SK-N-SH treated with all-trans-retinoic acid at 6 μM for 48 hours (cell line): ENCODE measurements around the gene SYNDIG1.

Experiments used
- ATAC-seq: fragments of 200-7000 bp; cut with Tn5 transposase; 3 replicates; pipeline ENCODE4 v1.9.1; 2020; ENCODE audit warnings: mild to moderate bottlenecking, moderate library complexity
- ARNTL ChIP-seq: fragments of 450-650 bp; formaldehyde crosslinking; IDR thresholded peaks from 2 replicates; pipeline ENCODE4 v1.5.0; 2020; ENCODE audit warnings: low read depth, mild to moderate bottlenecking, moderate library complexity, borderline replicate concordance
- BACH2 ChIP-seq: fragments of 250-450 bp; sonication (Bioruptor Pico); IDR thresholded peaks from 2 replicates; pipeline ENCODE4 v1.9.0; 2021; ENCODE audit warnings: mild to moderate bottlenecking, borderline replicate concordance
- CREB5 ChIP-seq: fragments of 250-450 bp; sonication (Bioruptor Pico); IDR thresholded peaks from 2 replicates; pipeline ENCODE4 v1.5.1; 2020; ENCODE audit warnings: low read depth, mild to moderate bottlenecking, moderate library complexity
- CSDC2 ChIP-seq: fragments of 250-450 bp; sonication (Bioruptor Pico); IDR thresholded peaks from 2 replicates; pipeline ENCODE4 v1.5.0; 2020; ENCODE audit warnings: mild to moderate bottlenecking, moderate library complexity
- CSRNP3 ChIP-seq: fragments of 250-450 bp; sonication (Bioruptor Pico); IDR thresholded peaks from 2 replicates; pipeline ENCODE4 v1.5.1; 2021; ENCODE audit warnings: mild to moderate bottlenecking, moderate library complexity
- ESRRG ChIP-seq: fragments of 250-450 bp; sonication (Bioruptor Pico); IDR thresholded peaks from 2 replicates; pipeline ENCODE4 v1.6.1; 2021; ENCODE audit warnings: mild to moderate bottlenecking
- GLIS3 ChIP-seq: fragments of 250-450 bp; sonication (Bioruptor Pico); IDR thresholded peaks from 2 replicates; pipeline ENCODE4 v1.5.0; 2020; ENCODE audit warnings: mild to moderate bottlenecking, moderate library complexity
- ISL1 ChIP-seq: fragments of 250-450 bp; sonication (Bioruptor Pico); IDR thresholded peaks from 2 replicates; pipeline ENCODE4 v2.1.2; 2022; ENCODE audit warnings: mild to moderate bottlenecking, moderate library complexity
- OSR1 ChIP-seq: fragments of 250-450 bp; sonication (Bioruptor Pico); IDR thresholded peaks from 2 replicates; pipeline ENCODE4 v1.8.0; 2022; ENCODE audit warnings: moderate library complexity, mild to moderate bottlenecking, inconsistent platforms
- PATZ1 ChIP-seq: fragments of 250-450 bp; sonication (Bioruptor Pico); IDR thresholded peaks from 2 replicates; pipeline ENCODE4 v1.8.0; 2020; ENCODE audit warnings: mild to moderate bottlenecking, moderate library complexity, borderline replicate concordance
- POU6F1 ChIP-seq: fragments of 250-450 bp; sonication (Bioruptor Pico); IDR thresholded peaks from 2 replicates; pipeline ENCODE4 v1.8.0; 2021; ENCODE audit warnings: low read depth, mild to moderate bottlenecking, moderate library complexity, borderline replicate concordance
- PPARA ChIP-seq: fragments of 250-450 bp; sonication (Bioruptor Pico); IDR thresholded peaks from 2 replicates; pipeline ENCODE4 v1.5.0; 2020; ENCODE audit warnings: mild to moderate bottlenecking, borderline replicate concordance
- RARB ChIP-seq: fragments of 250-450 bp; sonication (Bioruptor Pico); IDR thresholded peaks from 2 replicates; pipeline ENCODE4 v1.8.0; 2021; ENCODE audit warnings: mild to moderate bottlenecking, moderate library complexity
- SNAI2 ChIP-seq: fragments of 250-450 bp; sonication (Bioruptor Pico); IDR thresholded peaks from 2 replicates; pipeline ENCODE4 v1.5.0; 2020; ENCODE audit warnings: mild to moderate bottlenecking, moderate library complexity
- TCF4 ChIP-seq: fragments of 250-450 bp; sonication (Bioruptor Pico); IDR thresholded peaks from 2 replicates; pipeline ENCODE4 v1.8.0; 2021; ENCODE audit warnings: mild to moderate bottlenecking, moderate library complexity, borderline replicate concordance
- ZC3H10 ChIP-seq: fragments of 250-450 bp; sonication (Bioruptor Pico); IDR thresholded peaks from 2 replicates; pipeline ENCODE4 v1.5.1; 2021; ENCODE audit warnings: mild to moderate bottlenecking, moderate library complexity
- ZFP3 ChIP-seq: fragments of 250-450 bp; sonication (Bioruptor Pico); IDR thresholded peaks from 2 replicates; pipeline ENCODE4 v1.5.0; 2020; ENCODE audit warnings: mild to moderate bottlenecking, moderate library complexity
- ZFP30 ChIP-seq: fragments of 450-650 bp; formaldehyde crosslinking; IDR thresholded peaks from 2 replicates; pipeline ENCODE4 v1.5.0; 2022; ENCODE audit warnings: mild to moderate bottlenecking, moderate library complexity
- ZNF565 ChIP-seq: fragments of 450-650 bp; formaldehyde crosslinking; conservative IDR thresholded peaks from 2 replicates; pipeline ENCODE4 v1.5.0; 2020; ENCODE audit warnings: low read depth, mild to moderate bottlenecking, moderate library complexity
- ZNF70 ChIP-seq: fragments of 450-650 bp; formaldehyde crosslinking; IDR thresholded peaks from 2 replicates; pipeline ENCODE4 v1.5.0; 2020; ENCODE audit warnings: mild to moderate bottlenecking, moderate library complexity
- ZNF8 ChIP-seq: fragments of 450-650 bp; formaldehyde crosslinking; IDR thresholded peaks from 2 replicates; pipeline ENCODE4 v1.5.0; 2020; ENCODE audit warnings: mild to moderate bottlenecking, moderate library complexity
- TF ChIP-seq, protein P1 (sequence below): fragments of 250-450 bp; sonication (Bioruptor Pico); IDR thresholded peaks from 2 replicates; pipeline ENCODE4 v1.5.0; 2020; ENCODE audit warnings: mild to moderate bottlenecking, moderate library complexity

The SYNDIG1 gene

DNA sequence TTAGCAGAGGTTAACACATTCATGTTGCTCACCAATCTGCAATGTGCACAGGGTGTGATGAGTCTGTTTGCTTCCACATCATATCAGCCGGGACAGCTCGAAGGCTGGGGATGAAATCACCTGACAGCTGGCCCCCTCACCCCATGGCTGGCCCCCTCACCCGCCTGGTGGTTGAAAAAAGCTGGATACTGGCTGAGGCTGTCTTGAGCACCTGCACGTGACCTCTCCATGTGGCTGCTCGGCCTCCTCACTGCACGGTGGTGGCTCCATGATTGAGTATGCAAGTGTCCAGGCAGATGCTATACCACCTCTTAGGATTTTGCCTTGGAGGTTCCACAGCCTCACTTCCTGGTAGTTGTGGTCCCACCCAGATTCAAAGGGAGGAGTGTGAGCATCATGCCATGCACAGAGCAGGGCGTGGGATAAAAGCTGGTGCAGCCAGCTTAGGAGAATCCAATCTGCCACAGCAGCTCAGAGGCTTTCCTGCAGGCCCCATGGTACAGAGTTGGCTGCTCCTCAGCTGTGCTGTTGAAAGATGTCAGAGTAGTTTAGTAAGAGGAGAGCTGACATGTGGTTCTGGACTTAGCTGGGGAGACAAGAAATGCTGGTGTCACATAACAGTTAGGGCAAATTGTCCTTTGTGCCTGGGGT lies 29.6 kb upstream of the SYNDIG1 start:
- no peak for ATAC-seq
- TF ChIP-seq ZNF8 (CRISPR knock-in tag) (no peak), POU6F1 (CRISPR knock-in tag) (no peak), ARNTL (CRISPR knock-in tag) (no peak), CSDC2 (CRISPR knock-in tag) (no peak), ZNF70 (CRISPR knock-in tag) (no peak), RARB (CRISPR knock-in tag) (no peak), ISL1 (CRISPR knock-in tag) (no peak), SNAI2 (no peak), CSRNP3 (CRISPR knock-in tag) (no peak), BACH2 (CRISPR knock-in tag) (no peak), ESRRG (no peak)
- TF ChIP-seq, protein P1, sequence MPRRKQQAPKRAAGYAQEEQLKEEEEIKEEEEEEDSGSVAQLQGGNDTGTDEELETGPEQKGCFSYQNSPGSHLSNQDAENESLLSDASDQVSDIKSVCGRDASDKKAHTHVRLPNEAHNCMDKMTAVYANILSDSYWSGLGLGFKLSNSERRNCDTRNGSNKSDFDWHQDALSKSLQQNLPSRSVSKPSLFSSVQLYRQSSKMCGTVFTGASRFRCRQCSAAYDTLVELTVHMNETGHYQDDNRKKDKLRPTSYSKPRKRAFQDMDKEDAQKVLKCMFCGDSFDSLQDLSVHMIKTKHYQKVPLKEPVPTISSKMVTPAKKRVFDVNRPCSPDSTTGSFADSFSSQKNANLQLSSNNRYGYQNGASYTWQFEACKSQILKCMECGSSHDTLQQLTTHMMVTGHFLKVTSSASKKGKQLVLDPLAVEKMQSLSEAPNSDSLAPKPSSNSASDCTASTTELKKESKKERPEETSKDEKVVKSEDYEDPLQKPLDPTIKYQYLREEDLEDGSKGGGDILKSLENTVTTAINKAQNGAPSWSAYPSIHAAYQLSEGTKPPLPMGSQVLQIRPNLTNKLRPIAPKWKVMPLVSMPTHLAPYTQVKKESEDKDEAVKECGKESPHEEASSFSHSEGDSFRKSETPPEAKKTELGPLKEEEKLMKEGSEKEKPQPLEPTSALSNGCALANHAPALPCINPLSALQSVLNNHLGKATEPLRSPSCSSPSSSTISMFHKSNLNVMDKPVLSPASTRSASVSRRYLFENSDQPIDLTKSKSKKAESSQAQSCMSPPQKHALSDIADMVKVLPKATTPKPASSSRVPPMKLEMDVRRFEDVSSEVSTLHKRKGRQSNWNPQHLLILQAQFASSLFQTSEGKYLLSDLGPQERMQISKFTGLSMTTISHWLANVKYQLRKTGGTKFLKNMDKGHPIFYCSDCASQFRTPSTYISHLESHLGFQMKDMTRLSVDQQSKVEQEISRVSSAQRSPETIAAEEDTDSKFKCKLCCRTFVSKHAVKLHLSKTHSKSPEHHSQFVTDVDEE (CRISPR knock-in tag): no peak

GRCh38 chr20:24441661-24442060 lies 27.8 kb upstream of the SYNDIG1 start:
- TF ChIP-seq PPARA (CRISPR knock-in tag): no peak
- no peak for TF ChIP-seq ZFP3 (CRISPR knock-in tag)
- TF ChIP-seq ARNTL (CRISPR knock-in tag): no peak
- TF ChIP-seq ZC3H10: no peak
- no peak for TF ChIP-seq ZNF70 (CRISPR knock-in tag)
- TF ChIP-seq ESRRG: no peak
- no peak for TF ChIP-seq ISL1 (CRISPR knock-in tag)
- TF ChIP-seq, all 23 proteins: peak for 0
- no peak for ATAC-seq

DNA sequence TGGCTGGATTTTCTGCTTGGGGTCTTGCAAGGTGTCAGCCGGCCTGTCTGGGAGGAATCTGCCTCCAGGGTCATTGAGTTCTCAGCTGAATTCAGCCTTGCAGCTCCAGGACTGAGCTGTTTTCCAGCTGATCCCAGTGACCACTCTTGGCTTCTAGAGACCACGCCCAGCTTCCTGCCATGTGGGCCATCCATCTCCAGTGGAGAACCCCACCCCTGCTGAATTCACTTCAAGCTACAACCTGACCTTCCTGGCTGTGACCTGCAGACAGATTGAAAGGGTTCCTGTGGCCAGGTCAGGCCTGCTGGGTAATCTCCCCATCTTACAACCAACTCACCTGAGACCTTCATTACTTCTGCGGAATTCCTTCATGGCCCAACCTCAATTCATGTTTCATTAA lies 26.5 kb upstream of the SYNDIG1 start:
- TF ChIP-seq ZNF565 (CRISPR knock-in tag): no peak
- no peak for TF ChIP-seq ZFP30 (CRISPR knock-in tag)
- TF ChIP-seq ZNF70 (CRISPR knock-in tag): no peak
- TF ChIP-seq ZNF8 (CRISPR knock-in tag): no peak
- no peak for TF ChIP-seq OSR1
- TF ChIP-seq ESRRG: no peak
- no peak for TF ChIP-seq GLIS3 (CRISPR knock-in tag)
- no peak for TF ChIP-seq CREB5
- no peak for TF ChIP-seq ZFP3 (CRISPR knock-in tag)
- no peak for TF ChIP-seq RARB (CRISPR knock-in tag)
- TF ChIP-seq TCF4: no peak
- TF ChIP-seq, protein P1 (CRISPR knock-in tag): no peak
- TF ChIP-seq PATZ1: no peak
- no peak for TF ChIP-seq ZC3H10
- ATAC-seq: no peak
